Tibial nerve (tissue), 4 donors: ENCODE measurements around the gene MAPK14. TPM values are rescaled to one million over a fixed set of nuclear protein-coding genes. Genes with fewer than 3 reads are reported as not detected.
A peak's percentile ranks its signal among the peaks of the same experiment; 100 is the strongest.
"Not testable (repeated sequence)": the region's sequence is repeated elsewhere in the genome, so short reads cannot be mapped to it uniquely, and the experiment has no call there.

Source experiments
- DNase-seq, 2 donors: peaks; one replicate each; pipeline ENCODE4 v3.0.0-alpha.2; 2019; ENCODE audit warnings: low spot score in 2 of 2
- H3K27ac ChIP-seq, 4 donors: fragments of 200-600 bp; sonication (generic) in 3 of 4; one replicate each; pipeline ENCODE4 v1.5.1; 2017 to 2019; ENCODE audit warnings: mild to moderate bottlenecking in 1 of 4
- H3K27me3 ChIP-seq, 2 donors: fragments of 200-600 bp; sonication (generic) in 1 of 2; one replicate each; pipeline versions ENCODE4 v1.5.1 to v1.6.0; 2017 to 2019
- H3K36me3 ChIP-seq, 3 donors: fragments of 200-600 bp; sonication (generic); one replicate each; pipeline ENCODE4 v1.5.1; 2018 to 2019
- H3K4me1 ChIP-seq, 4 donors: fragments of 200-600 bp; sonication (generic) in 3 of 4; one replicate each; pipeline ENCODE4 v1.5.1; 2017 to 2019
- H3K4me3 ChIP-seq, 4 donors: fragments of 200-600 bp; sonication (generic) in 3 of 4; one replicate each; pipeline ENCODE4 v1.5.1; 2017 to 2019; ENCODE audit warnings: mild to moderate bottlenecking in 1 of 4, moderate library complexity in 1 of 4
- H3K9me3 ChIP-seq, 4 donors: fragments of 200-600 bp; sonication (generic) in 3 of 4; one replicate each; pipeline ENCODE4 v1.5.1; 2017 to 2019
- CTCF ChIP-seq, 5 experiments: fragments of 200-600 bp in 3 of 5; fragments of 450-650 bp in 2 of 5; sonication (generic) in 3 of 5; IDR thresholded peaks; one replicate each; pipeline ENCODE4 v1.5.1; 2016 to 2019; ENCODE audit warnings: antibody characterized with exemption in 5 of 5, mild to moderate bottlenecking in 3 of 5, moderate library complexity in 2 of 5
- EP300 ChIP-seq, 2 donors: sonication (generic); formaldehyde crosslinking; IDR thresholded peaks; one replicate each; pipeline ENCODE4 v1.6.1; 2017; ENCODE audit warnings: antibody characterized with exemption in 2 of 2, mild to moderate bottlenecking in 1 of 2
- POLR2A ChIP-seq, 2 donors: fragments of 450-650 bp; IDR thresholded peaks; one replicate each; pipeline ENCODE4 v1.6.1; 2017; ENCODE audit warnings: antibody characterized with exemption in 2 of 2, mild to moderate bottlenecking in 2 of 2, moderate library complexity in 2 of 2
- WGBS, 2 donors: methylation state at CpG; one replicate each; pipeline ENCODE4 v1.1.5; 2018; 5-methylcytosine and 5-hydroxymethylcytosine counted together
- total RNA-seq, 4 donors: library from RNA; depleted of rRNA; stranded (reverse); fragments of >200 nt; gene quantifications; one replicate each; pipeline ENCODE4 v1.1.0, GENCODE V29; 2016

MAPK14 gene
- total RNA-seq: 10 to 100 TPM; 73.5 to 88.1 (median 83.2) TPM

GRCh38 chr6:36027501-36028087 lies at the start of gene MAPK14:
Gene MAPK14, plus strand, starts transcription at chr6:36027808. Its CDS starts 350 bp downstream, at chr6:36028158.
- peak; percentile 81 to 98 (median 89) for TF ChIP-seq CTCF (IDR thresholded peaks at IDR 0.05)
- peak; percentile 85 to 96 for TF ChIP-seq POLR2A (IDR thresholded peaks at IDR 0.05)
- peak; percentile 65 to 98 for TF ChIP-seq EP300 (IDR thresholded peaks at IDR 0.05)
- H3K4me1 ChIP-seq: peaks cover 6 to 42% (median 27%) of the 10 kb centered on the region in 4 donors
- no peaks in the 10 kb centered on the region for H3K36me3 ChIP-seq
- H3K9me3 ChIP-seq: no peaks in the 10 kb centered on the region
- DNase-seq: peak; percentile 99 to 100
- 0 to 1% methylated on average over 25 to 26 of the region's 62 CpGs for WGBS, 2 donors
- peaks cover 0 to 15% of the 10 kb centered on the region in 2 donors for H3K27me3 ChIP-seq
- peak within 1 kb of the TSS; percentile 76 to 100 (median 86) for H3K4me3 ChIP-seq
- peak within 1 kb of the TSS; percentile 75 to 96 (median 90) for H3K27ac ChIP-seq

GRCh38 chr6:35980126-35980525 lies 47.5 kb upstream of the MAPK14 start:
- H3K9me3 ChIP-seq, H3K27ac ChIP-seq, H3K36me3 ChIP-seq, DNase-seq, H3K4me3 ChIP-seq, H3K27me3 ChIP-seq, H3K4me1 ChIP-seq: not testable (repeated sequence)
- WGBS, 2 donors: 83 to 92% methylated on average over 1 of the region's 1 CpG

- Histone ChIP-seq H3K4me3 (no peak overlapping the region), H3K27ac (no peak overlapping the region), H3K4me1 (no peaks in the 10 kb centered on the region), H3K27me3 (no peaks in the 10 kb centered on the region), H3K36me3 (no peaks in the 10 kb centered on the region), H3K9me3 (no peaks in the 10 kb centered on the region)
- no peak for DNase-seq
- TF ChIP-seq CTCF (IDR thresholded peaks at IDR 0.05) (no peak), POLR2A (IDR thresholded peaks at IDR 0.05) (no peak), EP300 (IDR thresholded peaks at IDR 0.05) (no peak)
- 83 to 85% methylated on average over 6 of the region's 6 CpGs for WGBS, 2 donors
These were observed 46.5 kb upstream of the MAPK14 start for GRCh38 chr6:35980991-35981645.

GRCh38 chr6:35984701-35985100 lies 42.9 kb upstream of the MAPK14 start:
- DNase-seq: no peak
- no peak for TF ChIP-seq POLR2A (IDR thresholded peaks at IDR 0.05)
- no peak for TF ChIP-seq CTCF (IDR thresholded peaks at IDR 0.05)
- TF ChIP-seq EP300 (IDR thresholded peaks at IDR 0.05): no peak
- Histone ChIP-seq H3K4me1 (no peaks in the 10 kb centered on the region), H3K9me3 (no peaks in the 10 kb centered on the region), H3K27ac (no peak overlapping the region), H3K27me3 (no peaks in the 10 kb centered on the region), H3K4me3 (no peak overlapping the region), H3K36me3 (no peaks in the 10 kb centered on the region)
- 48 to 64% methylated on average over 4 of the region's 4 CpGs for WGBS, 2 donors

- H3K27me3 ChIP-seq, H3K36me3 ChIP-seq, H3K4me3 ChIP-seq, H3K9me3 ChIP-seq, H3K27ac ChIP-seq, H3K4me1 ChIP-seq, DNase-seq: not testable (repeated sequence)
- 84 to 91% methylated on average over 9 of the region's 9 CpGs for WGBS, 2 donors
These were observed 39.6 kb upstream of the MAPK14 start for GRCh38 chr6:35988047-35988446.

GRCh38 chr6:35993150-35993549 lies 34.5 kb upstream of the MAPK14 start:
- H3K4me3 ChIP-seq: no peak overlapping the region
- peaks cover 0 to 3% (median 0%) of the 10 kb centered on the region in 4 donors for H3K9me3 ChIP-seq
- TF ChIP-seq CTCF (IDR thresholded peaks at IDR 0.05) (no peak), EP300 (IDR thresholded peaks at IDR 0.05) (no peak), POLR2A (IDR thresholded peaks at IDR 0.05) (no peak)
- DNase-seq: no peak
- 58 to 64% methylated on average over 3 of the region's 3 CpGs for WGBS, 2 donors
- H3K27ac ChIP-seq: no peak overlapping the region
- no peaks in the 10 kb centered on the region for H3K36me3 ChIP-seq
- no peaks in the 10 kb centered on the region for H3K27me3 ChIP-seq
- H3K4me1 ChIP-seq: no peaks in the 10 kb centered on the region
